Measurements from ENCODE around the gene MEGF6.

Gene MEGF6

GRCh38 chr1:3550511-3551289, 60.6 kb downstream of the MEGF6 start:
- no peak overlapping the region for H3K27ac ChIP-seq
- H3K4me3 ChIP-seq = no peak overlapping the region

- peak overlapping the region in 1 of 21 experiments; percentile 14 for H3K27ac ChIP-seq
These were observed 62.4 kb downstream of the MEGF6 start for GRCh38 chr1:3548895-3549294.

GRCh38 chr1:3548156-3548893, 63.0 kb downstream of the MEGF6 start:
- H3K27ac ChIP-seq = peak overlapping the region in 1 of 21 experiments; percentile 14
- no peak overlapping the region for H3K4me3 ChIP-seq

More at GRCh38 chr1:3548895-3549294, 62.4 kb downstream of the MEGF6 start:
- no peak overlapping the region for H3K4me3 ChIP-seq

GRCh38 chr1:3547055-3548005, 64.0 kb downstream of the MEGF6 start:
- Histone ChIP-seq H3K27ac (peak overlapping the region in 4 of 21 experiments; percentile 12 to 37 (median 30)), H3K4me3 (no peak overlapping the region)

- Histone ChIP-seq H3K27ac (peak overlapping the region in 1 of 21 experiments; percentile 50), H3K4me3 (no peak overlapping the region)
These were observed 65.3 kb downstream of the MEGF6 start for GRCh38 chr1:3546048-3546384.

- no peak overlapping the region for H3K4me3 ChIP-seq
- H3K27ac ChIP-seq = peak overlapping the region in 1 of 21 experiments; percentile 50
These were observed 65.8 kb downstream of the MEGF6 start for GRCh38 chr1:3545363-3546047.

GRCh38 chr1:3544040-3544977, 67.0 kb downstream of the MEGF6 start:
- no peak overlapping the region for H3K4me3 ChIP-seq
- peak overlapping the region in 1 of 21 experiments; percentile 80 for H3K27ac ChIP-seq

- peak overlapping the region in 9 of 21 experiments; percentile 1 to 80 (median 38) for H3K27ac ChIP-seq
- no peak overlapping the region for H3K4me3 ChIP-seq
These were observed 68.0 kb downstream of the MEGF6 start for GRCh38 chr1:3543076-3544039.

- H3K27ac ChIP-seq = peak overlapping the region in 8 of 21 experiments; percentile 1 to 80 (median 38)
These were observed 68.6 kb downstream of the MEGF6 start for GRCh38 chr1:3542676-3543075.

GRCh38 chr1:3541936-3542335, 69.4 kb downstream of the MEGF6 start:
- peak overlapping the region in 8 of 21 experiments; percentile 10 to 80 (median 38) for H3K27ac ChIP-seq

More at GRCh38 chr1:3542676-3543075, 68.6 kb downstream of the MEGF6 start:
- H3K4me3 ChIP-seq = no peak overlapping the region

GRCh38 chr1:3541465-3541864, 69.8 kb downstream of the MEGF6 start:
- peak overlapping the region in 6 of 21 experiments; percentile 10 to 80 (median 38) for H3K27ac ChIP-seq

More at GRCh38 chr1:3541936-3542335, 69.4 kb downstream of the MEGF6 start:
- no peak overlapping the region for H3K4me3 ChIP-seq

GRCh38 chr1:3540876-3541275, 70.4 kb downstream of the MEGF6 start:
- H3K4me3 ChIP-seq = no peak overlapping the region
- peak overlapping the region in 3 of 21 experiments; percentile 39 to 80 (median 53) for H3K27ac ChIP-seq

More at GRCh38 chr1:3541465-3541864, 69.8 kb downstream of the MEGF6 start:
- H3K4me3 ChIP-seq = no peak overlapping the region

- Histone ChIP-seq H3K4me3 (no peak overlapping the region), H3K27ac (peak overlapping the region in 12 of 21 experiments; percentile 3 to 80 (median 42))
These were observed 71.4 kb downstream of the MEGF6 start for GRCh38 chr1:3539707-3540425.

GRCh38 chr1:3537359-3537758, 73.9 kb downstream of the MEGF6 start:
- H3K4me3 ChIP-seq = no peak overlapping the region
- H3K27ac ChIP-seq = peak overlapping the region in 4 of 21 experiments; percentile 4 to 77 (median 34)

GRCh38 chr1:3536420-3537195, 74.7 kb downstream of the MEGF6 start:
- H3K4me3 ChIP-seq = no peak overlapping the region
- H3K27ac ChIP-seq = peak overlapping the region in 9 of 21 experiments; percentile 4 to 77 (median 36)
